ENCODE measurements around the gene DCUN1D2. TPM values are rescaled to one million over a fixed set of nuclear protein-coding genes. Genes with fewer than 3 reads are reported as not detected.
A peak's percentile ranks its signal among the peaks of the same experiment; 100 is the strongest.

Gene DCUN1D2
- total RNA-seq, 3 donors from 2014 or later: 17.7 to 32.4 (median 22.6) TPM

GRCh38 chr13:113491982-113492381 is 1.5 kb upstream of the DCUN1D2 start:
- ATAC-seq (no peak), DNase-seq (no peak)
- Histone ChIP-seq H3K9me3 (no peaks in the 10 kb centered on the region), H3K36me3 (ENCODE audit: low read depth) (no peaks in the 10 kb centered on the region), H3K4me1 (ENCODE audit: low read depth) (peaks cover 33% of the 10 kb centered on the region), H3K4me3 (no peak overlapping the region)
- TF ChIP-seq CTCF (IDR thresholded peaks at IDR 0.05): no peak
- intact Hi-C loops (cut with DNase I, micrococcal nuclease): no loop called here

GRCh38 chr13:113491418-113491883 is 940 bp upstream of the DCUN1D2 start:
- H3K36me3 ChIP-seq (ENCODE audit: low read depth): no peaks in the 10 kb centered on the region
- peak overlapping the region; percentile 74 for H3K4me3 ChIP-seq
- ATAC-seq (peak; percentile 2), DNase-seq (peak; percentile 30 to 67 (median 62))
- intact Hi-C loops (cut with DNase I, micrococcal nuclease): no loop called here
- no peak for TF ChIP-seq CTCF (IDR thresholded peaks at IDR 0.05)
- no peaks in the 10 kb centered on the region for H3K9me3 ChIP-seq
- peaks cover 33% of the 10 kb centered on the region for H3K4me1 ChIP-seq (ENCODE audit: low read depth)

GRCh38 chr13:113489549-113490495 is 689 bp downstream of the DCUN1D2 start:
- intact Hi-C loops (cut with DNase I, micrococcal nuclease): no loop called here
- Histone ChIP-seq H3K4me3 (peak overlapping the region; percentile 74), H3K4me1 (ENCODE audit: low read depth) (peaks cover 33% of the 10 kb centered on the region), H3K36me3 (ENCODE audit: low read depth) (no peaks in the 10 kb centered on the region), H3K9me3 (no peaks in the 10 kb centered on the region)
- DNase-seq (no peak), ATAC-seq (peak; percentile 17)
- no peak for TF ChIP-seq CTCF (IDR thresholded peaks at IDR 0.05)

- intact Hi-C loops (cut with DNase I, micrococcal nuclease): no loop called here
- no peak for TF ChIP-seq CTCF (IDR thresholded peaks at IDR 0.05)
- ATAC-seq (no peak), DNase-seq (no peak)
- no peaks in the 10 kb centered on the region for H3K36me3 ChIP-seq (ENCODE audit: low read depth)
- H3K4me3 ChIP-seq: no peak overlapping the region
- H3K4me1 ChIP-seq (ENCODE audit: low read depth): peaks cover 33% of the 10 kb centered on the region
- H3K9me3 ChIP-seq: no peaks in the 10 kb centered on the region
Measured at GRCh38 chr13:113489171-113489548, 1.4 kb downstream of the DCUN1D2 start.

GRCh38 chr13:113488283-113488682 is 2.2 kb downstream of the DCUN1D2 start:
- no peak for TF ChIP-seq CTCF (IDR thresholded peaks at IDR 0.05)
- no peak for DNase-seq
- Histone ChIP-seq H3K9me3 (no peaks in the 10 kb centered on the region), H3K4me3 (no peak overlapping the region), H3K4me1 (ENCODE audit: low read depth) (peaks cover 32% of the 10 kb centered on the region), H3K36me3 (ENCODE audit: low read depth) (no peaks in the 10 kb centered on the region)
- intact Hi-C loops (cut with DNase I, micrococcal nuclease): no loop called here
- no peak for ATAC-seq

Measured in mucosa of descending colon (tissue), 3 donors.